Natural killer cell treated with Interleukin-12 subunit alpha and Interleukin-12 subunit beta and Interleukin-15 and Interleukin-18, amount 100 ng/mL, for 72 hours (primary cell): ENCODE measurements around the gene MYL10. TPM values are rescaled to one million over a fixed set of nuclear protein-coding genes. Genes with fewer than 3 reads are reported as not detected.

Experiments
- ATAC-seq, 2 donors: fragments of 150-1000 bp; cut with Tn5 transposase in 1 of 2; sonication (Bioruptor Pico), chemical (Tn5 transposase) in 1 of 2; 2 replicates each; pipeline ENCODE4 v1.10.0; 2021
- DNase-seq: peaks from one replicate; pipeline ENCODE4 v3.0.0; 2022; ENCODE audit warnings: low spot score
- H3K27ac Mint-ChIP-seq, 2 donors: 1 replicate in 1 of 2; 2 replicates in 1 of 2; pipeline ENCODE4 v1.8.0; 2022; ENCODE audit warnings: mixed read lengths in 2 of 2, mild to moderate bottlenecking in 1 of 2, moderate library complexity in 1 of 2
- H3K27me3 Mint-ChIP-seq, 2 donors: 1 replicate in 1 of 2; 2 replicates in 1 of 2; pipeline ENCODE4 v1.8.0; 2022; ENCODE audit warnings: mixed read lengths in 2 of 2
- H3K36me3 Mint-ChIP-seq: one replicate; pipeline ENCODE4 v1.8.0; 2022; ENCODE audit warnings: mixed read lengths
- H3K4me1 Mint-ChIP-seq, 2 donors: 1 replicate in 1 of 2; 2 replicates in 1 of 2; pipeline ENCODE4 v1.8.0; 2022; ENCODE audit warnings: low read depth in 2 of 2, mixed read lengths in 2 of 2, mild to moderate bottlenecking in 1 of 2
- H3K4me3 Mint-ChIP-seq: one replicate; pipeline ENCODE4 v1.8.0; 2022; ENCODE audit warnings: mixed read lengths
- H3K9me3 Mint-ChIP-seq: 2 replicates; pipeline ENCODE4 v1.8.0; 2022; ENCODE audit warnings: mixed read lengths
- total RNA-seq, 2 donors: library from RNA; stranded (reverse); gene quantifications; one replicate each; pipeline ENCODE4 v1.2.3, GENCODE V29; 2022

MYL10 gene
- total RNA-seq, 2 donors from 2014 or later: not detected

GRCh38 chr7:101620991-101621390, 8.1 kb downstream of the MYL10 start:
- H3K9me3 Mint-ChIP-seq: no peaks in the 10 kb centered on the region
- H3K4me1 Mint-ChIP-seq: no peaks in the 10 kb centered on the region
- H3K4me3 Mint-ChIP-seq: no peak overlapping the region
- no peak for ATAC-seq
- H3K27me3 Mint-ChIP-seq: peaks cover 12 to 13% of the 10 kb centered on the region in 2 donors
- no peaks in the 10 kb centered on the region for H3K36me3 Mint-ChIP-seq
- H3K27ac Mint-ChIP-seq: no peak overlapping the region
- no peak for DNase-seq

- H3K36me3 Mint-ChIP-seq: no peaks in the 10 kb centered on the region
- H3K4me3 Mint-ChIP-seq: no peak overlapping the region
- DNase-seq (no peak), ATAC-seq (no peak)
- H3K27me3 Mint-ChIP-seq: peaks cover 8% of the 10 kb centered on the region in 2 donors
- H3K9me3 Mint-ChIP-seq: no peaks in the 10 kb centered on the region
- H3K4me1 Mint-ChIP-seq: no peaks in the 10 kb centered on the region
- H3K27ac Mint-ChIP-seq: no peak overlapping the region
Observed at GRCh38 chr7:101620395-101620794, 8.7 kb downstream of the MYL10 start.

- peaks cover 0 to 5% of the 10 kb centered on the region in 2 donors for H3K27me3 Mint-ChIP-seq
- no peak overlapping the region for H3K27ac Mint-ChIP-seq
- ATAC-seq: no peak
- no peaks in the 10 kb centered on the region for H3K36me3 Mint-ChIP-seq
- DNase-seq: no peak
- no peaks in the 10 kb centered on the region for H3K4me1 Mint-ChIP-seq
- no peak overlapping the region for H3K4me3 Mint-ChIP-seq
- no peaks in the 10 kb centered on the region for H3K9me3 Mint-ChIP-seq
Observed at GRCh38 chr7:101618916-101619315, 10.2 kb downstream of the MYL10 start.

DNA sequence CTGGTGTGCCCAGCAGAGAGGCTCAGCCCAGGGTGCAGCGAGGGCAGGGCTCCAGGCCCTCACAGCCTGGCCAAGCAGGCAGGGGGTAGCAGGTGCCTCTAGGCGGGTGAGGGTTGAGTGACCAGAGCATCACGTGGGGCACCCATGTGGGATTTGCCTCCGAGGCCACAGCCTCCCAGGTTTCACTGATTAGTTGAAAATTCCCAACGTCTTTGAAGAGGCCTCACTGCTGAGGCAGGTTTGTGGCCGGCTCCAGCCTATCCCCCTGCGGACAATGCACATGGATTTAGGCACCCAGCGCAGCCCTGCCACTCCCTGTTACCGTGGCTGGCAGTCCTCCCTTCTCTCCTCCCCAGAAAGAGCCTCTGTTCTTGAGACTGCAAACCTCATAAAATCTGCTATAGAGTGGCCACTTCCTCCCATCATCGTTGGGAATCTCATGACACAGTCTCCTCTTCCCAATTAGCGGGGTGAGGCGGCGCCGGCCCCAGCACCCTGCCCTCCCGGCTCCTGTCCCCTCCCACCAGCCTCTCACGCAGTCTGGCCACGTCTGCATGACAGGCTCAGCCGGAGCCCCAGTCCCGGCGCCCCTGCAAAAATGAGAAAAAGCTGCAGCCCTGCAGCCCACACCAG, 10.8 kb downstream of the MYL10 start:
- no peak overlapping the region for H3K4me3 Mint-ChIP-seq
- no peak overlapping the region for H3K27ac Mint-ChIP-seq

GRCh38 chr7:101617451-101618206, 11.5 kb downstream of the MYL10 start:
- no peak for ATAC-seq
- no peak overlapping the region for H3K27ac Mint-ChIP-seq
- no peaks in the 10 kb centered on the region for H3K36me3 Mint-ChIP-seq
- no peak for DNase-seq
- H3K27me3 Mint-ChIP-seq: peaks cover 6% of the 10 kb centered on the region in 2 donors
- H3K4me3 Mint-ChIP-seq: no peak overlapping the region
- H3K4me1 Mint-ChIP-seq: no peaks in the 10 kb centered on the region
- H3K9me3 Mint-ChIP-seq: no peaks in the 10 kb centered on the region

More for the DNA sequence above, 10.8 kb downstream of the MYL10 start:
- ATAC-seq: no peak
- H3K4me1 Mint-ChIP-seq: no peaks in the 10 kb centered on the region
- H3K9me3 Mint-ChIP-seq: no peaks in the 10 kb centered on the region
- peaks cover 0 to 5% of the 10 kb centered on the region in 2 donors for H3K27me3 Mint-ChIP-seq
- no peak for DNase-seq
- no peaks in the 10 kb centered on the region for H3K36me3 Mint-ChIP-seq

DNA sequence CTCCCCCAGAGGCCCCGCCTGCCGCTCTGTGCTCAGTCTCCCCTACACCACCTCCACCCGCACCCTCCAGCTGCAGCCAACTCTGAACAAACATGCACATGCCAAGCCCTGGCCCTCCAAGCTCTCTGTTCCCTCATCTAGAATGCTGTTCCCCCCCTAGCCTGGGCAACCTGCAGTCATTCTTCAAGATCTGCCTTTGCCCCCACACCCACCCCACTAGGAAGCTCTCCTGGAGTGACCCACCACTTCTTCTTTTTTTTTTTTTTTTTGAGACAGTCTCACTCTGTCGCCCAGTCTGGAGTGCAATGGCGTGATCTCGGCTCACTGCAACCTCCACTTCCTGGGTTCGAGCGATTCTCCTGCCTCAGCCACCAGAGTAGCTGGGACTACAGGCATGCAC, 13.7 kb downstream of the MYL10 start:
- H3K36me3 Mint-ChIP-seq: no peaks in the 10 kb centered on the region
- no peaks in the 10 kb centered on the region for H3K4me1 Mint-ChIP-seq
- H3K27me3 Mint-ChIP-seq: peaks cover 6 to 7% of the 10 kb centered on the region in 2 donors
- no peaks in the 10 kb centered on the region for H3K9me3 Mint-ChIP-seq
- DNase-seq: no peak
- no peak for ATAC-seq
- H3K27ac Mint-ChIP-seq: no peak overlapping the region
- no peak overlapping the region for H3K4me3 Mint-ChIP-seq

GRCh38 chr7:101614939-101615302, 14.2 kb downstream of the MYL10 start:
- H3K36me3 Mint-ChIP-seq: no peaks in the 10 kb centered on the region
- no peak overlapping the region for H3K4me3 Mint-ChIP-seq
- DNase-seq: no peak
- H3K4me1 Mint-ChIP-seq: no peaks in the 10 kb centered on the region
- no peaks in the 10 kb centered on the region for H3K9me3 Mint-ChIP-seq
- H3K27ac Mint-ChIP-seq: no peak overlapping the region
- H3K27me3 Mint-ChIP-seq: peaks cover 7 to 8% of the 10 kb centered on the region in 2 donors
- ATAC-seq: peak in 1 of 2 donors; percentile 25

- no peaks in the 10 kb centered on the region for H3K36me3 Mint-ChIP-seq
- peaks cover 7 to 10% of the 10 kb centered on the region in 2 donors for H3K27me3 Mint-ChIP-seq
- no peak for DNase-seq
- no peak overlapping the region for H3K4me3 Mint-ChIP-seq
- no peaks in the 10 kb centered on the region for H3K4me1 Mint-ChIP-seq
- H3K9me3 Mint-ChIP-seq: no peaks in the 10 kb centered on the region
- no peak overlapping the region for H3K27ac Mint-ChIP-seq
- no peak for ATAC-seq
Observed at GRCh38 chr7:101614098-101614938, 14.8 kb downstream of the MYL10 start.

GRCh38 chr7:101612885-101613515, 16.1 kb downstream of the MYL10 start:
- Mint-ChIP-seq H3K27me3 (peaks cover 7 to 10% of the 10 kb centered on the region in 2 donors), H3K4me3 (no peak overlapping the region), H3K4me1 (no peaks in the 10 kb centered on the region), H3K9me3 (no peaks in the 10 kb centered on the region), H3K27ac (no peak overlapping the region), H3K36me3 (no peaks in the 10 kb centered on the region)
- ATAC-seq (no peak), DNase-seq (no peak)

- Mint-ChIP-seq H3K27ac (no peak overlapping the region), H3K27me3 (peaks cover 7% of the 10 kb centered on the region in 2 donors), H3K4me3 (no peak overlapping the region), H3K36me3 (no peaks in the 10 kb centered on the region), H3K4me1 (no peaks in the 10 kb centered on the region), H3K9me3 (no peaks in the 10 kb centered on the region)
- no peak for DNase-seq
- peak; percentile 14 to 41 for ATAC-seq
Observed at GRCh38 chr7:101608772-101609713, 20.1 kb downstream of the MYL10 start.

- peaks cover 0 to 4% of the 10 kb centered on the region in 2 donors for H3K27me3 Mint-ChIP-seq
- H3K36me3 Mint-ChIP-seq: no peaks in the 10 kb centered on the region
- no peak overlapping the region for H3K4me3 Mint-ChIP-seq
Observed at GRCh38 chr7:101606498-101606923, 22.6 kb downstream of the MYL10 start.

DNA sequence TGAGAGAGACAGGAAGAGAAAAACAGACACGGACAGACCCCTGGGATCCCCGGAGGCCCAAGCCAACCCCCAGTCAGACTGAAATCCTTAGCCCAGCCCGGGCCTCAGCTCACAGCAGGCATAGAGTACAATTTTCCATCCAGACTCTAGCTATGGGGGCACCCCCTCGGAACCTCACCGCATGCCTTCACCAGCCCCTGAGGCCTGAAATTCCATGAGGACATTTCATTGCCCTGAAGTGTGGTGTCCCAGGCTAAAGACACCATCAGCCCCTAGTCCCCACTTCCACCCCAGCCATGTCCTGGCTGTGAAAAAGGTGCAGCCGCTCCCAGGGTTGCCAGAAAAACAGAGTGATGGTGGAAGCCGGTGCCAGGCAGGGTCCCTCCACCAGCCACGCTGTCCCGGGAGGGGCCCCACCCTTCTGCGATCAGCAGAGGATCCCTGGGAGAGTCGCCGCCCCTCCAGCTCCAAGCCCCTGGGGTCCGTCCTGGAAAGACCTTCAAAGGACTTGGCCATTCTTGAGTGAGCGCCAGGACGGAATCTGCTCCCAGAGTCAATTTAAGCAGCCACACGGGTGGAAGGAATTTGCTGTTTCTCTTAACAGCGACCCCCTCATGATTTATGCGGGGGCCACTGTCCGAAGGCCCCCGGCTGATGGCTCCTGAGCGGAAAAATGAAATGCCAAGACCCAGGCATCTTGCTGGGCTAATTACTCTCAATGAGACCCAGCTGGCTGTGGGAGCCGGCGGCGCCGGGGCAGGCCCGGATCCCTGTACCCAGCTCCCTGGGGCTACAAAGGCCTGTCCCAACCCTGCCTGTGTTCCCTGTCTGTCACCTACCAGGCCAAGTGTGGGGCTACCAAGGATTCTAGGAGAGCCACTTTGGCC, 23.2 kb downstream of the MYL10 start:
- Mint-ChIP-seq H3K27ac (no peak overlapping the region), H3K4me3 (no peak overlapping the region), H3K36me3 (no peaks in the 10 kb centered on the region), H3K27me3 (peaks cover 0 to 4% of the 10 kb centered on the region in 2 donors), H3K9me3 (no peaks in the 10 kb centered on the region), H3K4me1 (no peaks in the 10 kb centered on the region)
- no peak for ATAC-seq
- DNase-seq: no peak

More at GRCh38 chr7:101606498-101606923, 22.6 kb downstream of the MYL10 start:
- ATAC-seq (no peak), DNase-seq (no peak)
- no peaks in the 10 kb centered on the region for H3K4me1 Mint-ChIP-seq
- H3K27ac Mint-ChIP-seq: no peak overlapping the region
- no peaks in the 10 kb centered on the region for H3K9me3 Mint-ChIP-seq
